NCI-H1092 (cell line): ENCODE results near the gene MAPK7.

Experiments used
- DNase-seq: peaks from one replicate; lab custom pipeline; 2025; lab: John Stamatoyannopoulos, UW

MAPK7 gene

GRCh38 chr17:19421219-19421618 is 42.9 kb downstream of the MAPK7 start:
- DNase-seq, result no peak

GRCh38 chr17:19421926-19422325 is 43.6 kb downstream of the MAPK7 start:
- no peak for DNase-seq

GRCh38 chr17:19424934-19425868 is 46.9 kb downstream of the MAPK7 start:
- no peak for DNase-seq

- DNase-seq, result no peak
Measured at GRCh38 chr17:19426631-19427030, 48.3 kb downstream of the MAPK7 start.

GRCh38 chr17:19431691-19432090 is 53.4 kb downstream of the MAPK7 start:
- no peak for DNase-seq
